ENCODE data around the gene CSRP3.

DNA sequence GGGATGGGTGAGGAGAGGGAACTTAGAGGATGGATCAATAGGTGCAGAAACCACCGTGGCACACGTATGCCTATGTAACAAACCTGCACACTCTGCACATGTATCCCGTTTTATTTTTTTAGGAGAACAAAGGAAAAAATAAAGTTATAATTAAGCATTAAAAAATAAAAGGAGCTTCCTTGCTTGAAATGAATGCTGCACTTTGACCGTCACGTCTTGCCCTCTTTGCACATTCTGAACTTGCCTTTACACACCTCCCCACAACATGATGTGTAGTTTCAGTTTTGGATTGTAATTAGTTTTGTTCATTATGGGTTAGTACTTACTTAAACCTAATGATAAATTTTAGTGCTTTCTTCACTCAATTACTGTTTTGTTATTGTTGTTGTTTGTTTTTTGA lies 3.1 kb upstream of the CSRP3 start:
- TF ChIP-seq, protein P1, sequence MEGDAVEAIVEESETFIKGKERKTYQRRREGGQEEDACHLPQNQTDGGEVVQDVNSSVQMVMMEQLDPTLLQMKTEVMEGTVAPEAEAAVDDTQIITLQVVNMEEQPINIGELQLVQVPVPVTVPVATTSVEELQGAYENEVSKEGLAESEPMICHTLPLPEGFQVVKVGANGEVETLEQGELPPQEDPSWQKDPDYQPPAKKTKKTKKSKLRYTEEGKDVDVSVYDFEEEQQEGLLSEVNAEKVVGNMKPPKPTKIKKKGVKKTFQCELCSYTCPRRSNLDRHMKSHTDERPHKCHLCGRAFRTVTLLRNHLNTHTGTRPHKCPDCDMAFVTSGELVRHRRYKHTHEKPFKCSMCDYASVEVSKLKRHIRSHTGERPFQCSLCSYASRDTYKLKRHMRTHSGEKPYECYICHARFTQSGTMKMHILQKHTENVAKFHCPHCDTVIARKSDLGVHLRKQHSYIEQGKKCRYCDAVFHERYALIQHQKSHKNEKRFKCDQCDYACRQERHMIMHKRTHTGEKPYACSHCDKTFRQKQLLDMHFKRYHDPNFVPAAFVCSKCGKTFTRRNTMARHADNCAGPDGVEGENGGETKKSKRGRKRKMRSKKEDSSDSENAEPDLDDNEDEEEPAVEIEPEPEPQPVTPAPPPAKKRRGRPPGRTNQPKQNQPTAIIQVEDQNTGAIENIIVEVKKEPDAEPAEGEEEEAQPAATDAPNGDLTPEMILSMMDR (IDR thresholded peaks at IDR 0.05): no peak
- no peak for TF ChIP-seq POLR2A (IDR thresholded peaks at IDR 0.05)

Data from adrenal gland (tissue), 5 donors.